Endothelial cell (in vitro differentiated cells): ENCODE measurements around the gene CCNC. TPM values are rescaled to one million over a fixed set of nuclear protein-coding genes. Genes with fewer than 3 reads are reported as not detected.
"Not testable (repeated sequence)": the region's sequence is repeated elsewhere in the genome, so short reads cannot be mapped to it uniquely, and the experiment has no call there.

Experiments
- DNase-seq: peaks from one replicate; pipeline ENCODE4 v3.0.0; 2021; ENCODE audit warnings: low spot score
- H3K27ac Mint-ChIP-seq: one replicate; pipeline ENCODE4 v1.8.0; 2021; ENCODE audit warnings: mixed read lengths, inconsistent platforms; ENCODE audit not compliant: unreplicated experiment
- H3K27me3 Mint-ChIP-seq: one replicate; pipeline ENCODE4 v1.8.0; 2021; ENCODE audit warnings: mild to moderate bottlenecking, moderate library complexity, mixed read lengths, inconsistent platforms; ENCODE audit not compliant: unreplicated experiment
- H3K36me3 Mint-ChIP-seq: one replicate; pipeline ENCODE4 v1.8.0; 2021; ENCODE audit warnings: mild to moderate bottlenecking, low read depth, mixed read lengths, inconsistent platforms; ENCODE audit not compliant: unreplicated experiment
- H3K4me1 Mint-ChIP-seq: one replicate; pipeline ENCODE4 v1.8.0; 2021; ENCODE audit warnings: mild to moderate bottlenecking, mixed read lengths, inconsistent platforms; ENCODE audit not compliant: unreplicated experiment
- H3K4me3 Mint-ChIP-seq: one replicate; pipeline ENCODE4 v1.8.0; 2021; ENCODE audit warnings: mild to moderate bottlenecking, mixed read lengths, inconsistent platforms; ENCODE audit not compliant: unreplicated experiment
- H3K9me3 Mint-ChIP-seq: one replicate; pipeline ENCODE4 v1.8.0; 2021; ENCODE audit warnings: mixed read lengths, inconsistent platforms; ENCODE audit not compliant: unreplicated experiment
- CTCF ChIP-seq: fragments of 200-600 bp; sonication (generic); IDR thresholded peaks from one replicate; pipeline ENCODE4 v1.5.0; 2021; ENCODE audit warnings: antibody characterized with exemption; ENCODE audit not compliant: unreplicated experiment
- total RNA-seq: library from RNA; stranded (reverse); fragmentation: NEBNext Ultra II Directional; extraction: Animal tissue kit (Norgen Biotek cat#: 25700); gene quantifications from one replicate; pipeline ENCODE4 v1.2.1, GENCODE V29; 2021; ENCODE audit not compliant: unreplicated experiment

The CCNC gene
- total RNA-seq, 1 donor from 2014 or later: 70.0 TPM

GRCh38 chr6:99605074-99605734, 36.7 kb upstream of the CCNC start:
- Mint-ChIP-seq H3K9me3 (no peaks in the 10 kb centered on the region), H3K4me1 (peaks cover 16% of the 10 kb centered on the region), H3K4me3 (no peak overlapping the region), H3K36me3 (no peaks in the 10 kb centered on the region), H3K27me3 (peaks cover 34% of the 10 kb centered on the region), H3K27ac (no peak overlapping the region)
- DNase-seq: no peak
- TF ChIP-seq CTCF: no peak

- Mint-ChIP-seq H3K4me3 (no peak overlapping the region), H3K27ac (no peak overlapping the region), H3K36me3 (no peaks in the 10 kb centered on the region), H3K9me3 (no peaks in the 10 kb centered on the region), H3K27me3 (peaks cover 32% of the 10 kb centered on the region), H3K4me1 (peaks cover 11% of the 10 kb centered on the region)
- TF ChIP-seq CTCF: no peak
- no peak for DNase-seq
These were observed 36.0 kb upstream of the CCNC start for GRCh38 chr6:99604166-99605073.

DNA sequence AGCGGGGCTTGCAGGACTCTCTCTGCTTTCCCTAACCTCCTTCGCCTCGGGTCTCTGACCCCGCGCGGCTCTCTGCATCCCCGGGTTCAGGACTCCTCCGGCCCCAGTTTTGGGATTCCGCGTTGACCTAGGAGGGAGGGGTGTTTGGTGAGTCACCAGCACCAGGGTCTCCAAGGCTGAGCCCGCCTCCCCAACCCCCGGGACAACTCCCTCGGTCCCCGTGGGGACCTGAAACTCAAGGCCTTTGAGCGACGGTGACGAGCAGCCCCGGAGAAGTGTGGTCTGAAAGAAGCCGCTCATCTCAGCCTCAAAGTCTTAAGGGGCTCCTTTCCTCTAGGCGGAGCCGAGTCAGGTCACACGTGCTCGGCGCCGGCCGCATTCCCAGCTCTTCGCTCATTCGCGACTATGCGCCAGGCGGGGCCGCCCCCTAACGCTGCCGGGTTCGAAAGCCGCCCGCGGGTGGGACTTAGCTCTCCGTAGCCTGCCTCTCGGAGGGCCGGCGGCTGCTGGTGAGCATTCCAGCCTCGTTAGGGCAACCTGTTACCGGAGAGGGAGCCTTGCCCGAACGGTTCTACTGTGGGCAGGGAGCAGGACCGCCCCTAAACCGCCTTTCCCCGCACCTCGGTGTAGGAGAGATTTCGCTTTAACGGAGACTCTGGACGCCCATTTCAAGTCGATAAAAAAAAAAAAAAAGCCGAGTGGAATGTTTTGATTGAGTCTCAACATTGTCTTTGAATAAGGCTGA, 35.1 kb upstream of the CCNC start:
- no peak overlapping the region for H3K4me3 Mint-ChIP-seq
- peaks cover 11% of the 10 kb centered on the region for H3K4me1 Mint-ChIP-seq
- TF ChIP-seq CTCF: no peak
- no peak overlapping the region for H3K27ac Mint-ChIP-seq
- DNase-seq: peak; percentile 53
- H3K36me3 Mint-ChIP-seq: no peaks in the 10 kb centered on the region
- H3K9me3 Mint-ChIP-seq: no peaks in the 10 kb centered on the region
- peaks cover 29% of the 10 kb centered on the region for H3K27me3 Mint-ChIP-seq

DNA sequence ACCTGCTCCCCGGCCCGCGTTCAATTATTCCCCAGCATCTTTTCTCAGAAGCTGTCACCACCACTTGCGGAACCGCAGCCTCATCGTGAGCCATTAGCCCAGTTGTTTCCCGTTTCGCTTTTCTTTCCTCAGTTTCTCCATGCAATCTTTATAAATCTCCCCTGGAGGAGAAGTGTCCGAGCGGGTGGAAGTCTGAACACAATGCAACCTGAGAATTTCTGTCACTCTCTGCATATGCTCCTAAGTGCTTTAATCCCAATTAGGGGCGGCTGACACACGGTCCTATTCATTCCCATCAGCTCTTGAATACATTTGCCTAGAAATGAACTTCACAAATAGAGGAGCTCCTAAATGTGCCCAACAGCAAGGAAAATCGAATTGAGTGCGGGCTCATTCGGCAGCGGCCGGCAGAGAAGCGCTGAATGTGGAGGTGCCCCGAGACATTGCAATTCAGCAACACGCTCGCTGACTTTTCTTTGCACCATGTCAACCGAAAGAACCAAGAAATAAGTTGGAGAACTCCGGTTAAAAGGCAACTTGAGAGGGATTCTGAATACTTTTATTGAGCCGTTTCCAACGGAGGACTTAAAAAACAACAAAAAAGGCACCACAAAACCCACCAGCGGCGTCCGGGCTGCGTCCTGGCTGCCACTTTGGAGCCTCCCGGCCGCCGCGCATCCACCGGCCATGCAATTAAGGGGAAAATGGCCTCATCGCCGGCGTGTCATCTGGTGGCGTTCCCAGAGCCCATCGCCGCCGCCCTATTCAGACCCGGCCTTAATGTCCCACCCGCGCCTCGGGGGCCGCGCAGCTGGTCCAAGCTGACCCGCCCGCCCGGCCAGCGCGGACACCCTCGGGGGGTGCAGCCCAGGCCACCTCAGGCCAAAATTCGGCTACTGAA, 34.3 kb upstream of the CCNC start:
- DNase-seq: no peak
- Mint-ChIP-seq H3K36me3 (no peaks in the 10 kb centered on the region), H3K9me3 (no peaks in the 10 kb centered on the region), H3K4me1 (peaks cover 7% of the 10 kb centered on the region), H3K27ac (no peak overlapping the region), H3K27me3 (peaks cover 23% of the 10 kb centered on the region), H3K4me3 (no peak overlapping the region)
- no peak for TF ChIP-seq CTCF

GRCh38 chr6:99594696-99595095, 26.2 kb upstream of the CCNC start:
- Mint-ChIP-seq H3K27me3 (peaks cover 21% of the 10 kb centered on the region), H3K4me1 (peaks cover 10% of the 10 kb centered on the region)
- H3K4me3 Mint-ChIP-seq, H3K36me3 Mint-ChIP-seq, DNase-seq, H3K27ac Mint-ChIP-seq, H3K9me3 Mint-ChIP-seq: not testable (repeated sequence)
